HG03097 (cell line): ENCODE measurements around the gene CD4.
A peak's percentile ranks its signal among the peaks of the same experiment; 100 is the strongest.

Source experiments
- ATAC-seq: cut with Tn5 transposase; IDR thresholded peaks from one replicate; pipeline ENCODE4 v1.9.1; 2021; ENCODE audit not compliant: unreplicated experiment, low FRiP score

Gene CD4

GRCh38 chr12:6765048-6765633 lies 24.2 kb upstream of the CD4 start:
- no peak for ATAC-seq

GRCh38 chr12:6765634-6766581 lies 23.4 kb upstream of the CD4 start, which contains the start of gene PTMS:
Gene PTMS (plus strand): TSS chr12:6766363. CDS start chr12:6766706, 343 bp downstream.
- ATAC-seq: peak; percentile 20

GRCh38 chr12:6766651-6767349 lies 22.5 kb upstream of the CD4 start:
- ATAC-seq: peak; percentile 46

- no peak for ATAC-seq
These were observed 21.7 kb upstream of the CD4 start for GRCh38 chr12:6767353-6768319.

- ATAC-seq: no peak
These were observed 20.9 kb upstream of the CD4 start for GRCh38 chr12:6768437-6768914.

- no peak for ATAC-seq
These were observed 20.3 kb upstream of the CD4 start for GRCh38 chr12:6768990-6769389.

GRCh38 chr12:6769666-6770065 lies 19.7 kb upstream of the CD4 start:
- ATAC-seq: no peak

- ATAC-seq: no peak
These were observed 19.2 kb upstream of the CD4 start for GRCh38 chr12:6770094-6770493.

GRCh38 chr12:6770600-6770999 lies 18.7 kb upstream of the CD4 start:
- no peak for ATAC-seq

GRCh38 chr12:6771091-6771495 lies 18.2 kb upstream of the CD4 start:
- ATAC-seq: no peak

- ATAC-seq: no peak
These were observed 17.6 kb upstream of the CD4 start for GRCh38 chr12:6771509-6772330.

GRCh38 chr12:6772331-6772695 lies 17.0 kb upstream of the CD4 start, which contains the start of gene LAG3:
Gene LAG3 (plus strand): TSS chr12:6772520. CDS start chr12:6772853, 333 bp downstream.
- no peak for ATAC-seq

- ATAC-seq: no peak
These were observed 16.4 kb upstream of the CD4 start for GRCh38 chr12:6772726-6773589.

- ATAC-seq: no peak
These were observed 15.6 kb upstream of the CD4 start for GRCh38 chr12:6773590-6774351.

GRCh38 chr12:6774499-6775062 lies 14.7 kb upstream of the CD4 start:
- ATAC-seq: no peak

- ATAC-seq: no peak
These were observed 13.8 kb upstream of the CD4 start for GRCh38 chr12:6775185-6776174.
